Cerebellar nuclear complex (tissue), 1 donor: ENCODE data around the gene PPP1R16B.
"Not testable (repeated sequence)": the region's sequence is repeated elsewhere in the genome, so short reads cannot be mapped to it uniquely, and the experiment has no call there.

ENCODE experiments used
- DNase-seq, 2 experiments: peaks; one replicate each; lab custom pipeline; 2025; lab: John Stamatoyannopoulos, UW

PPP1R16B gene

GRCh38 chr20:38853759-38854158 lies 48.3 kb downstream of the PPP1R16B start:
- no peak for DNase-seq

GRCh38 chr20:38854654-38855066 lies 49.2 kb downstream of the PPP1R16B start:
- no peak for DNase-seq

- DNase-seq = no peak
Observed at GRCh38 chr20:38855356-38855755, 49.9 kb downstream of the PPP1R16B start.

- DNase-seq = no peak
Observed at GRCh38 chr20:38856570-38856969, 51.1 kb downstream of the PPP1R16B start.

GRCh38 chr20:38857703-38858102 lies 52.2 kb downstream of the PPP1R16B start:
- DNase-seq = no peak

- no peak for DNase-seq
Observed at GRCh38 chr20:38859070-38859690, 53.7 kb downstream of the PPP1R16B start.

GRCh38 chr20:38859857-38860256 lies 54.4 kb downstream of the PPP1R16B start:
- DNase-seq = not testable (repeated sequence)

- DNase-seq = no peak
Observed at GRCh38 chr20:38861071-38861401, 55.5 kb downstream of the PPP1R16B start.

- DNase-seq = no peak
Observed at GRCh38 chr20:38862226-38862625, 56.7 kb downstream of the PPP1R16B start.

GRCh38 chr20:38863024-38863851 lies 57.7 kb downstream of the PPP1R16B start:
- no peak for DNase-seq

GRCh38 chr20:38864662-38865061 lies 59.2 kb downstream of the PPP1R16B start:
- DNase-seq = no peak

GRCh38 chr20:38866265-38867061 lies 61.0 kb downstream of the PPP1R16B start:
- no peak for DNase-seq

GRCh38 chr20:38867062-38867359 lies 61.5 kb downstream of the PPP1R16B start:
- no peak for DNase-seq

GRCh38 chr20:38870733-38871559 lies 65.4 kb downstream of the PPP1R16B start:
- DNase-seq = no peak

GRCh38 chr20:38871560-38871953 lies 66.1 kb downstream of the PPP1R16B start:
- no peak for DNase-seq

- DNase-seq = no peak
Observed at GRCh38 chr20:38872036-38872435, 66.5 kb downstream of the PPP1R16B start.

GRCh38 chr20:38872491-38873049 lies 67.1 kb downstream of the PPP1R16B start:
- no peak for DNase-seq

- no peak for DNase-seq
Observed at GRCh38 chr20:38873050-38873581, 67.6 kb downstream of the PPP1R16B start.

GRCh38 chr20:38874460-38875174 lies 69.1 kb downstream of the PPP1R16B start:
- no peak for DNase-seq

- DNase-seq = peak in 1 of 2 experiments; percentile 20
Observed at GRCh38 chr20:38875175-38875993, 69.9 kb downstream of the PPP1R16B start.
